ENCODE data around the gene WNT2B. TPM values are rescaled to one million over a fixed set of nuclear protein-coding genes. Genes with fewer than 3 reads are reported as not detected.
A peak's percentile ranks its signal among the peaks of the same experiment; 100 is the strongest.
"Not testable (repeated sequence)": the region's sequence is repeated elsewhere in the genome, so short reads cannot be mapped to it uniquely, and the experiment has no call there.

The WNT2B gene
- total RNA-seq, 1 experiment from 2014 or later: 1.2 TPM

- TF ChIP-seq CTCF (IDR thresholded peaks at IDR 0.05) (peak; percentile 70), USF1 (CRISPR knock-in tag; IDR thresholded peaks at IDR 0.05) (peak; percentile 63; the same call in 1 of the 2 replicates), HMGXB4 (CRISPR knock-in tag; IDR thresholded peaks at IDR 0.05) (peak; percentile 73; the same call in 1 of the 2 replicates), MYBL2 (CRISPR knock-in tag; IDR thresholded peaks at IDR 0.05) (no peak), TEAD1 (CRISPR knock-in tag; IDR thresholded peaks at IDR 0.05) (peak; percentile 64; the same call in 1 of the 2 replicates), NFE2L1 (CRISPR knock-in tag; IDR thresholded peaks at IDR 0.05) (peak; percentile 78; the same call in 1 of the 2 replicates), ZNF232 (CRISPR knock-in tag; IDR thresholded peaks at IDR 0.05) (peak; percentile 73; the same call in 1 of the 2 replicates), ZNF281 (CRISPR knock-in tag; IDR thresholded peaks at IDR 0.05) (peak; percentile 31; the same call in 1 of the 2 replicates), OVOL2 (CRISPR knock-in tag; IDR thresholded peaks at IDR 0.05; ENCODE audit: borderline replicate concordance) (no peak), ETV6 (CRISPR knock-in tag; IDR thresholded peaks at IDR 0.05) (peak; percentile 57; the same call in 1 of the 2 replicates), ZNF425 (CRISPR knock-in tag; conservative IDR thresholded peaks at IDR 0.05) (no peak), GABPB1 (CRISPR knock-in tag; IDR thresholded peaks at IDR 0.05) (0 out of 2 replicates have a peak, but pooled peaks have one; percentile 32), TCF7 (CRISPR knock-in tag; IDR thresholded peaks at IDR 0.05; ENCODE audit: low read depth) (no peak), SP1 (CRISPR knock-in tag; conservative IDR thresholded peaks at IDR 0.05) (peak; percentile 69)
These were observed 42.6 kb upstream of the WNT2B start (continued) for GRCh38 chr1:112466078-112466660.

- H3K36me3 Mint-ChIP-seq; ATAC-seq; H3K4me3 Mint-ChIP-seq; DNase-seq (ENCODE audit: low spot score); H3K27ac Mint-ChIP-seq; POLR2A ChIA-PET: not testable (repeated sequence)
- H3K9me3 Mint-ChIP-seq: peaks cover 11% of the 10 kb centered on the region
- H3K27me3 Mint-ChIP-seq (ENCODE audit: low read depth): peaks cover 20% of the 10 kb centered on the region
- H3K4me1 Mint-ChIP-seq: peaks cover 21% of the 10 kb centered on the region
- CTCF ChIA-PET: interaction anchor here (0.8 to 1.3 kb wide), 2 partner anchors 53 to 101 kb away, joined by 3 read pairs; no protein-coding TSS in a partner anchor
These were observed 38.4 kb upstream of the WNT2B start for GRCh38 chr1:112470324-112470723.

Data from WTC11 (cell line).